Stimulated activated memory B cell treated with anti-CD40 and anti-IgM and Interleukin-4, amounts not matched to agents 10 μg/mL and 1 μg/mL and 100 μg/mL, for 72 hours (primary cell): ENCODE results near the gene PPP5C.
"Not testable (repeated sequence)": the region's sequence is repeated elsewhere in the genome, so short reads cannot be mapped to it uniquely, and the experiment has no call there.

ENCODE experiments used
- ATAC-seq: fragments of 150-1000 bp; cut with Tn5 transposase; 2 replicates; pipeline ENCODE4 v1.10.0; 2021
- H3K27ac Mint-ChIP-seq: one replicate; pipeline ENCODE4 v1.8.0; 2022; ENCODE audit warnings: mild to moderate bottlenecking, mixed read lengths
- H3K27me3 Mint-ChIP-seq: one replicate; pipeline ENCODE4 v1.8.0; 2022; ENCODE audit warnings: mixed read lengths
- H3K36me3 Mint-ChIP-seq: one replicate; pipeline ENCODE4 v1.8.0; 2022; ENCODE audit warnings: mixed read lengths
- H3K4me1 Mint-ChIP-seq: one replicate; pipeline ENCODE4 v1.8.0; 2022; ENCODE audit warnings: mixed read lengths
- H3K4me3 Mint-ChIP-seq: one replicate; pipeline ENCODE4 v1.8.0; 2022; ENCODE audit warnings: mild to moderate bottlenecking, moderate library complexity, mixed read lengths
- H3K9me3 Mint-ChIP-seq: one replicate; pipeline ENCODE4 v1.8.0; 2022; ENCODE audit warnings: mixed read lengths

PPP5C gene

GRCh38 chr19:46320559-46320958 lies 26.3 kb upstream of the PPP5C start:
- no peak for ATAC-seq
- H3K4me1 Mint-ChIP-seq = no peaks in the 10 kb centered on the region
- no peak overlapping the region for H3K4me3 Mint-ChIP-seq
- no peak overlapping the region for H3K27ac Mint-ChIP-seq
- H3K9me3 Mint-ChIP-seq = peaks cover 7% of the 10 kb centered on the region
- H3K27me3 Mint-ChIP-seq = no peaks in the 10 kb centered on the region
- no peaks in the 10 kb centered on the region for H3K36me3 Mint-ChIP-seq

GRCh38 chr19:46321653-46322052 lies 25.2 kb upstream of the PPP5C start:
- Mint-ChIP-seq H3K36me3 (no peaks in the 10 kb centered on the region), H3K27me3 (no peaks in the 10 kb centered on the region), H3K9me3 (peaks cover 18% of the 10 kb centered on the region), H3K4me3 (no peak overlapping the region), H3K4me1 (no peaks in the 10 kb centered on the region), H3K27ac (no peak overlapping the region)
- ATAC-seq = no peak

- not testable (repeated sequence) for H3K4me1 Mint-ChIP-seq, ATAC-seq, H3K4me3 Mint-ChIP-seq, H3K36me3 Mint-ChIP-seq, H3K27ac Mint-ChIP-seq, H3K27me3 Mint-ChIP-seq
- H3K9me3 Mint-ChIP-seq = peaks cover 16% of the 10 kb centered on the region
These were observed 23.7 kb upstream of the PPP5C start for GRCh38 chr19:46323227-46323626.

- peaks cover 20% of the 10 kb centered on the region for H3K9me3 Mint-ChIP-seq
- no peak overlapping the region for H3K4me3 Mint-ChIP-seq
- H3K27me3 Mint-ChIP-seq = peaks cover 2% of the 10 kb centered on the region
- H3K36me3 Mint-ChIP-seq = peaks cover under 1% of the 10 kb centered on the region
- H3K4me1 Mint-ChIP-seq = no peaks in the 10 kb centered on the region
- ATAC-seq = no peak
- H3K27ac Mint-ChIP-seq = no peak overlapping the region
These were observed 22.6 kb upstream of the PPP5C start for GRCh38 chr19:46324277-46324676.

GRCh38 chr19:46326608-46327007 lies 20.3 kb upstream of the PPP5C start:
- Mint-ChIP-seq H3K27me3 (peaks cover 22% of the 10 kb centered on the region), H3K36me3 (peaks cover 5% of the 10 kb centered on the region), H3K4me3 (no peak overlapping the region), H3K4me1 (no peaks in the 10 kb centered on the region), H3K27ac (no peak overlapping the region), H3K9me3 (peaks cover 30% of the 10 kb centered on the region)
- no peak for ATAC-seq

GRCh38 chr19:46328079-46328478 lies 18.8 kb upstream of the PPP5C start:
- peaks cover 22% of the 10 kb centered on the region for H3K27me3 Mint-ChIP-seq
- no peak overlapping the region for H3K4me3 Mint-ChIP-seq
- H3K4me1 Mint-ChIP-seq = no peaks in the 10 kb centered on the region

GRCh38 chr19:46330319-46330918 lies 16.5 kb upstream of the PPP5C start:
- Mint-ChIP-seq H3K9me3 (peaks cover 29% of the 10 kb centered on the region), H3K4me3 (no peak overlapping the region), H3K27ac (no peak overlapping the region), H3K4me1 (no peaks in the 10 kb centered on the region), H3K27me3 (peaks cover 22% of the 10 kb centered on the region), H3K36me3 (peaks cover 5% of the 10 kb centered on the region)
- ATAC-seq = no peak

More at GRCh38 chr19:46328079-46328478, 18.8 kb upstream of the PPP5C start:
- Mint-ChIP-seq H3K9me3 (peaks cover 30% of the 10 kb centered on the region), H3K27ac (no peak overlapping the region), H3K36me3 (peaks cover 5% of the 10 kb centered on the region)
- ATAC-seq = no peak

GRCh38 chr19:46337487-46337886 lies 9.4 kb upstream of the PPP5C start:
- H3K36me3 Mint-ChIP-seq = no peaks in the 10 kb centered on the region

GRCh38 chr19:46339446-46339845 lies 7.4 kb upstream of the PPP5C start:
- no peak for ATAC-seq
- Mint-ChIP-seq H3K4me3 (no peak overlapping the region), H3K27ac (no peak overlapping the region), H3K36me3 (no peaks in the 10 kb centered on the region), H3K9me3 (no peaks in the 10 kb centered on the region), H3K27me3 (peaks cover 56% of the 10 kb centered on the region), H3K4me1 (no peaks in the 10 kb centered on the region)

More at GRCh38 chr19:46337487-46337886, 9.4 kb upstream of the PPP5C start:
- H3K27ac Mint-ChIP-seq = no peak overlapping the region
- no peak overlapping the region for H3K4me3 Mint-ChIP-seq
- no peak for ATAC-seq
- peaks cover 36% of the 10 kb centered on the region for H3K27me3 Mint-ChIP-seq
- no peaks in the 10 kb centered on the region for H3K4me1 Mint-ChIP-seq
- no peaks in the 10 kb centered on the region for H3K9me3 Mint-ChIP-seq

- Mint-ChIP-seq H3K27me3 (peaks cover 58% of the 10 kb centered on the region), H3K27ac (no peak overlapping the region), H3K4me1 (no peaks in the 10 kb centered on the region), H3K4me3 (no peak overlapping the region), H3K36me3 (no peaks in the 10 kb centered on the region), H3K9me3 (no peaks in the 10 kb centered on the region)
- ATAC-seq = no peak
These were observed 6.7 kb upstream of the PPP5C start for GRCh38 chr19:46340051-46340659.

GRCh38 chr19:46341937-46342336 lies 5.0 kb upstream of the PPP5C start:
- H3K4me3 Mint-ChIP-seq = no peak overlapping the region
- peaks cover 58% of the 10 kb centered on the region for H3K27me3 Mint-ChIP-seq
- no peak overlapping the region for H3K27ac Mint-ChIP-seq
- H3K9me3 Mint-ChIP-seq = no peaks in the 10 kb centered on the region
- H3K4me1 Mint-ChIP-seq = peaks cover under 1% of the 10 kb centered on the region
- H3K36me3 Mint-ChIP-seq = no peaks in the 10 kb centered on the region
- no peak for ATAC-seq

- H3K36me3 Mint-ChIP-seq = peaks cover 21% of the 10 kb centered on the region
- peaks cover 50% of the 10 kb centered on the region for H3K27me3 Mint-ChIP-seq
- no peak overlapping the region for H3K27ac Mint-ChIP-seq
- no peak for ATAC-seq
- peaks cover 25% of the 10 kb centered on the region for H3K4me1 Mint-ChIP-seq
- no peak overlapping the region for H3K4me3 Mint-ChIP-seq
- no peaks in the 10 kb centered on the region for H3K9me3 Mint-ChIP-seq
These were observed 2.5 kb upstream of the PPP5C start for GRCh38 chr19:46344363-46344762.

GRCh38 chr19:46345157-46345556 lies 1.7 kb upstream of the PPP5C start:
- H3K27ac Mint-ChIP-seq = no peak overlapping the region
- no peaks in the 10 kb centered on the region for H3K9me3 Mint-ChIP-seq
- H3K36me3 Mint-ChIP-seq = peaks cover 26% of the 10 kb centered on the region
- peaks cover 33% of the 10 kb centered on the region for H3K4me1 Mint-ChIP-seq
- H3K4me3 Mint-ChIP-seq = no peak overlapping the region
- no peak for ATAC-seq
- H3K27me3 Mint-ChIP-seq = peaks cover 42% of the 10 kb centered on the region

GRCh38 chr19:46347572-46347883 lies 641 bp downstream of the PPP5C start:
- ATAC-seq = no peak
- peaks cover 54% of the 10 kb centered on the region for H3K4me1 Mint-ChIP-seq
- H3K27me3 Mint-ChIP-seq = peaks cover 21% of the 10 kb centered on the region
- peak overlapping the region; percentile 86 for H3K27ac Mint-ChIP-seq
- H3K36me3 Mint-ChIP-seq = peaks cover 32% of the 10 kb centered on the region
- H3K9me3 Mint-ChIP-seq = no peaks in the 10 kb centered on the region
- H3K4me3 Mint-ChIP-seq = peak overlapping the region; percentile 91

GRCh38 chr19:46347985-46348384 lies 1.1 kb downstream of the PPP5C start:
- Mint-ChIP-seq H3K4me1 (peaks cover 54% of the 10 kb centered on the region), H3K9me3 (no peaks in the 10 kb centered on the region), H3K4me3 (peak overlapping the region; percentile 91), H3K27ac (peak overlapping the region; percentile 86), H3K27me3 (peaks cover 17% of the 10 kb centered on the region), H3K36me3 (peaks cover 32% of the 10 kb centered on the region)
- no peak for ATAC-seq

GRCh38 chr19:46349311-46349993 lies 2.6 kb downstream of the PPP5C start:
- H3K36me3 Mint-ChIP-seq = peaks cover 43% of the 10 kb centered on the region
- peaks cover 58% of the 10 kb centered on the region for H3K4me1 Mint-ChIP-seq
- H3K4me3 Mint-ChIP-seq = peak overlapping the region; percentile 80
- H3K27ac Mint-ChIP-seq = peak overlapping the region; percentile 86
- ATAC-seq = no peak
- no peaks in the 10 kb centered on the region for H3K9me3 Mint-ChIP-seq
- H3K27me3 Mint-ChIP-seq = peaks cover 2% of the 10 kb centered on the region
